IMR-90 (cell line): ENCODE data around the gene KCNK15. TPM values are rescaled to one million over a fixed set of nuclear protein-coding genes. Genes with fewer than 3 reads are reported as not detected.

Experiments
- ATAC-seq: fragments of 200-7000 bp; cut with Tn5 transposase; 2 replicates; pipeline ENCODE4 v1.9.1; 2020; ENCODE audit warnings: low read depth, mild to moderate bottlenecking, moderate library complexity
- BruUV-seq: library from RNA; stranded (reverse); fragments of 400-500 nt; replicated peaks from 2 replicates; lab custom pipeline; 2021; lab: Mats Ljungman, UMichigan
- CTCF ChIA-PET: fragments of 300-600 bp; formaldehyde crosslinking; extraction: SDS; loops from one replicate; lab custom pipeline; 2021; ENCODE audit warnings: antibody characterized with exemption; lab: Yijun Ruan, JAX
- POLR2A ChIA-PET: fragments of 300-600 bp; sonication (Branson Sonifier 250); formaldehyde crosslinking; loops from one replicate; lab custom pipeline; 2022; ENCODE audit warnings: antibody characterized with exemption; ENCODE audit not compliant: unreplicated experiment; lab: Charles Lee
- DNase-seq: peaks from one replicate; pipeline ENCODE4 v3.0.0; 2013
- H2AFZ ChIP-seq: replicated peaks from 2 replicates; pipeline ENCODE3; 2013; ENCODE audit warnings: low read length, mild to moderate bottlenecking; ENCODE audit not compliant: poor library complexity
- H2AK5ac ChIP-seq: 2 replicates; pipeline ENCODE4 v1.6.1; 2013; ENCODE audit warnings: low read depth, low read length, inconsistent platforms
- H2AK9ac ChIP-seq: replicated peaks from 2 replicates; pipeline ENCODE3; 2013; ENCODE audit warnings: mild to moderate bottlenecking, low read depth, low read length, moderate library complexity; ENCODE audit not compliant: poor library complexity
- H2BK120ac ChIP-seq: 2 replicates; pipeline ENCODE4 v1.6.1; 2013; ENCODE audit warnings: low read depth, low read length, inconsistent platforms
- H2BK15ac ChIP-seq: 3 replicates; pipeline ENCODE4 v1.6.1; 2013; ENCODE audit warnings: low read depth, low read length, inconsistent platforms
- H2BK20ac ChIP-seq: 2 replicates; pipeline ENCODE4 v1.6.1; 2013; ENCODE audit warnings: low read depth, mild to moderate bottlenecking, inconsistent platforms, low read length, moderate library complexity
- H2BK5ac ChIP-seq: 2 replicates; pipeline ENCODE4 v1.6.1; 2013; ENCODE audit warnings: mild to moderate bottlenecking, low read depth, low read length, inconsistent platforms; ENCODE audit not compliant: poor library complexity, severe bottlenecking
- H3K14ac ChIP-seq: replicated peaks from 2 replicates; pipeline ENCODE4 v1.6.1; 2013; ENCODE audit warnings: low read depth, low read length, inconsistent platforms
- H3K18ac ChIP-seq: 2 replicates; pipeline ENCODE4 v1.6.1; 2013; ENCODE audit warnings: low read depth, low read length, control low read depth
- H3K23ac ChIP-seq: 2 replicates; pipeline ENCODE4 v1.6.1; 2013; ENCODE audit warnings: low read depth, low read length, inconsistent platforms
- H3K27ac ChIP-seq: 2 replicates; pipeline ENCODE4 v1.5.1; 2013; ENCODE audit warnings: mild to moderate bottlenecking, control low read depth, low read length; ENCODE audit not compliant: insufficient read depth
- H3K27me3 ChIP-seq: 2 replicates; pipeline ENCODE4 v1.6.1; 2013; ENCODE audit warnings: low read length; ENCODE audit not compliant: control insufficient read depth, insufficient read depth
- H3K36me3 ChIP-seq: 2 replicates; pipeline ENCODE4 v1.6.1; 2013; ENCODE audit warnings: low read length, mixed read lengths; ENCODE audit not compliant: control insufficient read depth, insufficient read depth
- H3K4ac ChIP-seq: 2 replicates; pipeline ENCODE4 v1.6.1; 2013; ENCODE audit warnings: low read depth, low read length, inconsistent platforms
- H3K4me1 ChIP-seq: 2 replicates; pipeline ENCODE4 v1.6.1; 2013; ENCODE audit warnings: low read length, mixed read lengths; ENCODE audit not compliant: control insufficient read depth, insufficient read depth
- H3K4me2 ChIP-seq: 2 replicates; pipeline ENCODE4 v1.6.1; 2013; ENCODE audit warnings: low read depth, mild to moderate bottlenecking, control low read depth, low read length, moderate library complexity
- H3K4me3 ChIP-seq: 2 replicates; pipeline ENCODE4 v1.5.1; 2013; ENCODE audit warnings: low read depth, mild to moderate bottlenecking, control low read depth, low read length, moderate library complexity; ENCODE audit not compliant: insufficient read depth
- H3K56ac ChIP-seq: 2 replicates; pipeline ENCODE4 v1.6.1; 2013; ENCODE audit warnings: low read length, inconsistent platforms; ENCODE audit not compliant: insufficient read depth; ENCODE audit errors: extremely low read depth
- H3K79me1 ChIP-seq, 2 experiments: 2 replicates each; pipeline ENCODE4 v1.6.1; 2013; ENCODE audit warnings: low read length in 2 of 2, inconsistent platforms in 1 of 2, low read depth in 1 of 2
- H3K9ac ChIP-seq: 2 replicates; pipeline ENCODE4 v1.6.1; 2013; ENCODE audit warnings: low read depth, low read length, control low read depth
- H3K9me1 ChIP-seq: 2 replicates; pipeline ENCODE4 v1.6.1; 2013; ENCODE audit warnings: low read length, inconsistent platforms; ENCODE audit not compliant: insufficient read depth
- H3K9me3 ChIP-seq: 2 replicates; pipeline ENCODE4 v1.6.1; 2013; ENCODE audit warnings: low read length; ENCODE audit not compliant: control insufficient read depth, insufficient read depth
- H4K20me1 ChIP-seq: 2 replicates; pipeline ENCODE4 v1.6.1; 2013; ENCODE audit warnings: low read length, inconsistent platforms; ENCODE audit not compliant: insufficient read depth
- H4K5ac ChIP-seq: 2 replicates; pipeline ENCODE4 v1.6.1; 2013; ENCODE audit warnings: mild to moderate bottlenecking, low read depth, low read length, control low read depth
- H4K8ac ChIP-seq, 2 experiments: 2 replicates each; pipeline ENCODE4 v1.6.1; 2013; ENCODE audit warnings: low read depth in 2 of 2, low read length in 2 of 2, control low read depth in 1 of 2, inconsistent platforms in 1 of 2
- H4K91ac ChIP-seq: 2 replicates; pipeline ENCODE4 v1.6.1; 2013; ENCODE audit warnings: low read depth, low read length, inconsistent platforms; ENCODE audit not compliant: insufficient read depth
- BHLHE40 ChIP-seq: fragments of 150-350 bp; IDR thresholded peaks from 2 replicates; pipeline ENCODE4 v1.6.1; 2016; ENCODE audit warnings: mild to moderate bottlenecking, low read depth, low read length
- ELK1 ChIP-seq: fragments of 150-350 bp; IDR thresholded peaks from 2 replicates; pipeline ENCODE4 v1.6.1; 2016; ENCODE audit warnings: low read depth, mild to moderate bottlenecking, low read length, moderate library complexity, borderline replicate concordance
- RFX5 ChIP-seq: IDR thresholded peaks from 2 replicates; pipeline ENCODE4 v1.8.0; 2012; ENCODE audit warnings: low read depth, mild to moderate bottlenecking, low read length, moderate library complexity
- WGBS, 2 experiments: methylation state at CpG; one replicate each; pipeline versions ENCODE4 v1.1.5 to v1.1.7; 2013; ENCODE audit warnings: missing lambda C conversion rate in 2 of 2; ENCODE audit not compliant: insufficient read length in 1 of 2; ENCODE audit errors: extremely low coverage in 2 of 2; 5-methylcytosine and 5-hydroxymethylcytosine counted together
- dilution Hi-C: fragments of 300-500 bp; cut with HindIII; formaldehyde crosslinking; loops from one replicate; pipeline ENCODE4 v1.14.3; 2018; ENCODE audit warnings: low sequenced_read_pairs; ENCODE audit not compliant: unreplicated experiment
- in situ Hi-C: fragments of 300-500 bp; cut with MboI; formaldehyde crosslinking; loops from 3 replicates; pipeline ENCODE4 v1.14.3; 2019; ENCODE audit warnings: low sequenced_read_pairs, inconsistent platforms, mixed read lengths
- intact Hi-C: fragments of 100-400 bp; cut with micrococcal nuclease; formaldehyde crosslinking; loops from 2 replicates; pipeline ENCODE4 v1.10.0; 2022
- polyA plus RNA-seq, 3 experiments: library from polyadenylated mRNA; depleted of rRNA; stranded (reverse); fragments of >200 nt; gene quantifications; 2 replicates each; pipeline ENCODE4 v1.2.3, GENCODE V29; 2012; ENCODE audit warnings: low replicate concordance in 1 of 3
- total RNA-seq: library from RNA; depleted of rRNA; stranded (reverse); fragments of >200 nt; gene quantifications from 2 replicates; pipeline ENCODE4 v1.2.3, GENCODE V29; 2012

Gene KCNK15
- total and polyA plus RNA-seq, 2 of the 4 experiments (the other 2 are of a cell fraction): not detected

- in situ Hi-C loops: no loop called here
- ChIA-PET POLR2A (no interaction called here), CTCF (no interaction called here)
- Histone ChIP-seq H3K4me1 (peaks cover 14% of the 10 kb centered on the region), H3K79me1 (no peaks in the 10 kb centered on the region), H3K23ac (no peak overlapping the region), H3K4me3 (no peak overlapping the region), H2BK20ac (no peak overlapping the region), H4K20me1 (no peaks in the 10 kb centered on the region; the same call in 1 of the 2 replicates), H3K27ac (no peak overlapping the region), H3K18ac (no peak overlapping the region), H3K9me3 (no peaks in the 10 kb centered on the region), H2AFZ (no peak overlapping the region), H3K9ac (no peak overlapping the region), H3K56ac (no peak overlapping the region), H3K4me2 (no peak overlapping the region), H2BK120ac (no peak overlapping the region), H3K27me3 (no peaks in the 10 kb centered on the region; the same call in 1 of the 2 replicates), H2BK15ac (no peak overlapping the region), H3K9me1 (0 out of 2 replicates have a peak, but pooled peaks cover under 1% of the 10 kb centered on the region), H4K8ac (no peak overlapping the region), H3K4ac (no peak overlapping the region), H2AK9ac (no peak overlapping the region), H2BK5ac (no peak overlapping the region), H4K91ac (no peak overlapping the region), H3K36me3 (no peaks in the 10 kb centered on the region), H4K5ac (no peak overlapping the region), H3K14ac (no peak overlapping the region), H2AK5ac (peak overlapping the region; percentile 66; the same call in 1 of the 2 replicates)
- DNase-seq: no peak
- ATAC-seq: no peak
- intact Hi-C loops: no loop called here
- WGBS, 2 experiments: no CpG with 5 or more reads among the region's 5 CpGs
- BruUV-seq: no TSS peak
- TF ChIP-seq RFX5 (no peak), ELK1 (no peak), BHLHE40 (no peak)
- dilution Hi-C loops: no loop called here
Observed at GRCh38 chr20:44725837-44726236, 19.8 kb upstream of the KCNK15 start.
